ENCODE results near the gene TMEM170A. TPM values are rescaled to one million over a fixed set of nuclear protein-coding genes. Genes with fewer than 3 reads are reported as not detected.

TMEM170A gene
- total and polyA plus RNA-seq, 9 donors: 8.6 to 29.0 (median 23.4) TPM

DNA sequence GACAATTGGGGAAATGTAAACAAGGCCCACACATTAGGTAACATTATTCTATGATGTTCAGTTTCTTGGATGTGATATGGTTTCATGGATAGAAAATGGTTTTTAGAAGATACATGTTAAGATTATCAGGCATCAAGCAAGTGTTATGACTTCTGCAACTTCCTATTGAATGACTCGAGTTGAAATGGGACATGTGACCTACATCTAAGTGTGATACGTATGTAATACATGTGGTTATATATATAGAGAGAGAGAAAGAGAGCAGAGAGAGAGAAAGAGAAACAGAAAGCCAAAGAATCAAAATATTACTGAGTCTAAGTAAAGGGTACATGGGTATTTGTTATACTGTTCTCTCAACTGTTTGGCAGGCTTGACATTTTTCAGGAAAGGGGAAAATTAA lies 1.7 kb downstream of the TMEM170A start:
- Histone ChIP-seq H3K4me3 (peak overlapping the region; percentile 98), H3K36me3 (no peaks in the 10 kb centered on the region), H3K27ac (no peak overlapping the region), H3K4me1 (ENCODE audit: insufficient read depth) (no peaks in the 10 kb centered on the region), H3K9me3 (no peaks in the 10 kb centered on the region), H3K27me3 (no peaks in the 10 kb centered on the region)
- intact Hi-C loops (cut with DNase I): no loop called here
- TF ChIP-seq EP300 (IDR thresholded peaks at IDR 0.05) (no peak), POLR2A (IDR thresholded peaks at IDR 0.05) (no peak), CTCF (IDR thresholded peaks at IDR 0.05) (no peak)
- no peak for DNase-seq
- 22 to 34% (median 23%) methylated on average over 2 of the region's 2 CpGs for WGBS, 3 donors

DNA sequence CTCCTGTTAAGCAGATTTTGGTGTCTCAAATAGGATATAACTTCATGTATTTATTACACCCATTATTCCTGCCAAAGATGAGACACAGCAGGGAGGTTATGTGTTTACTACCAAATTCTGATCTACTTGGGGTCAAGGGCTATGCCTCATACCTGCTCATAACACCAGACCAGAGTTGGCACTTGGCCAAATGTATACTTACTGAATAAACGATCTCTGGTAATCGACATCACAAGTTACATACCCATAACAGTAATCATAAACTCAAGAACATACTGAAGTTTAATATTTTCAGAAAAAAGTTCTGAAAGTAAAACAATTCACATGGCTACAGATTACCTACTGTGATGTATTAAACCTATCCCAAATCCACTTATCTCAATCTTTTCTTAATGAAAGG lies 2.9 kb downstream of the TMEM170A start:
- Histone ChIP-seq H3K27me3 (no peaks in the 10 kb centered on the region), H3K27ac (no peak overlapping the region), H3K36me3 (no peaks in the 10 kb centered on the region), H3K4me3 (no peak overlapping the region), H3K4me1 (ENCODE audit: insufficient read depth) (no peaks in the 10 kb centered on the region), H3K9me3 (no peaks in the 10 kb centered on the region)
- intact Hi-C loops (cut with DNase I): no loop called here
- 78 to 91% (median 79%) methylated on average over 2 of the region's 2 CpGs for WGBS, 3 donors
- no peak for TF ChIP-seq EP300 (IDR thresholded peaks at IDR 0.05)
- no peak for DNase-seq

GRCh38 chr16:75460446-75460845 lies 4.0 kb downstream of the TMEM170A start:
- Histone ChIP-seq H3K9me3 (no peaks in the 10 kb centered on the region), H3K4me3 (no peak overlapping the region), H3K27ac (no peak overlapping the region), H3K27me3 (no peaks in the 10 kb centered on the region), H3K36me3 (no peaks in the 10 kb centered on the region), H3K4me1 (ENCODE audit: insufficient read depth) (peaks cover 1% of the 10 kb centered on the region)
- intact Hi-C loops (cut with DNase I): no loop called here
- TF ChIP-seq POLR2A (IDR thresholded peaks at IDR 0.05): no peak
- no peak for TF ChIP-seq CTCF (IDR thresholded peaks at IDR 0.05)
- no peak for TF ChIP-seq EP300 (IDR thresholded peaks at IDR 0.05)
- peak in 1 of 5 donors; percentile 9 for DNase-seq
- 2 to 7% (median 5%) methylated on average over 1 of the region's 1 CpG for WGBS, 3 donors

DNA sequence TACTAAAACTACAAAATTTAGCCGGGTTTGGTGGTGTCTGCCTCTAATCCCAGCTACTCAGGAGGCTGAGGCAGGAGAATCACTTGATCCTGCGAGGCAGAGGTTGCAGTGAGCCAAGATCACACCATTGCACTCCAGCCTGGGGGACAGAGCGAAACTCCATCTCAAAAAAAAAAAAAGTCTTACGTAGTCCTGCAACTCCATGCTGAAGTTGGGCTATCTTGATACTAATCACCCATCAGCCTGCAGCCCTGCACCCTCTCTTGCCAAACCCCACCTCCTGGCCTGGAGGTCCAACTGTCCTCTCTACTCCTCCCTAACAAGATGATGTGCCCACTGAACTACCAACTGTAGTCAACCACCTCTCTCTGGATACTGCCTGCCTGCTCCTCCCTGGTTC lies 4.8 kb downstream of the TMEM170A start:
- peak in 1 of 5 donors; percentile 6 for DNase-seq
- 87 to 97% (median 91%) methylated on average over 4 of the region's 4 CpGs for whole genome bisulfite sequencing, 3 donors
- no peaks in the 10 kb centered on the region for H3K9me3 ChIP-seq
- H3K27ac ChIP-seq: no peak overlapping the region
- H3K36me3 ChIP-seq: no peaks in the 10 kb centered on the region
- TF ChIP-seq CTCF (IDR thresholded peaks at IDR 0.05) (no peak), EP300 (IDR thresholded peaks at IDR 0.05) (no peak), POLR2A (IDR thresholded peaks at IDR 0.05) (no peak)
- intact Hi-C loops (cut with DNase I): no loop called here
- H3K4me3 ChIP-seq: no peak overlapping the region
- H3K27me3 ChIP-seq: no peaks in the 10 kb centered on the region
- peaks cover 1% of the 10 kb centered on the region for H3K4me1 ChIP-seq (ENCODE audit: insufficient read depth)

GRCh38 chr16:75458439-75458838 lies 6.0 kb downstream of the TMEM170A start:
- 88 to 94% (median 88%) methylated on average over 2 of the region's 2 CpGs for WGBS, 3 donors
- H3K9me3 ChIP-seq: no peaks in the 10 kb centered on the region
- H3K4me1 ChIP-seq (ENCODE audit: insufficient read depth): peaks cover 1% of the 10 kb centered on the region
- intact Hi-C loops (cut with DNase I): no loop called here
- no peaks in the 10 kb centered on the region for H3K36me3 ChIP-seq
- H3K4me3 ChIP-seq: no peak overlapping the region
- no peak for DNase-seq
- H3K27me3 ChIP-seq: no peaks in the 10 kb centered on the region
- TF ChIP-seq EP300 (IDR thresholded peaks at IDR 0.05): no peak
- TF ChIP-seq CTCF (IDR thresholded peaks at IDR 0.05): no peak
- no peak for TF ChIP-seq POLR2A (IDR thresholded peaks at IDR 0.05)
- H3K27ac ChIP-seq: no peak overlapping the region

All from ovary (tissue), 9 donors.